Chondrocyte (in vitro differentiated cells): ENCODE results near the gene MAOB. TPM values are rescaled to one million over a fixed set of nuclear protein-coding genes. Genes with fewer than 3 reads are reported as not detected.
"Not testable (repeated sequence)": the region's sequence is repeated elsewhere in the genome, so short reads cannot be mapped to it uniquely, and the experiment has no call there.

Source experiments
- DNase-seq: peaks from one replicate; pipeline ENCODE4 v3.0.0; 2021; ENCODE audit warnings: mixed read lengths, low spot score
- H3K27ac Mint-ChIP-seq: one replicate; pipeline ENCODE4 v1.8.0; 2021; ENCODE audit warnings: mild to moderate bottlenecking, moderate library complexity, mixed read lengths; ENCODE audit not compliant: unreplicated experiment
- H3K27me3 Mint-ChIP-seq: 2 replicates; pipeline ENCODE4 v1.8.0; 2021; ENCODE audit warnings: low read depth, mixed read lengths
- H3K36me3 Mint-ChIP-seq: 2 replicates; pipeline ENCODE4 v1.8.0; 2021; ENCODE audit warnings: low read depth, mixed read lengths
- H3K4me1 Mint-ChIP-seq: 2 replicates; pipeline ENCODE4 v1.8.0; 2021; ENCODE audit warnings: low read depth, mild to moderate bottlenecking, mixed read lengths
- H3K4me3 Mint-ChIP-seq: one replicate; pipeline ENCODE4 v1.8.0; 2021; ENCODE audit warnings: mild to moderate bottlenecking, moderate library complexity, mixed read lengths; ENCODE audit not compliant: unreplicated experiment
- H3K9me3 Mint-ChIP-seq: 2 replicates; pipeline ENCODE4 v1.8.0; 2021; ENCODE audit warnings: low read depth, mixed read lengths
- total RNA-seq: library from RNA; stranded (reverse); gene quantifications from 3 replicates; pipeline ENCODE4 v1.2.1, GENCODE V29; 2021
- TF ChIP-seq, protein P1 (sequence below): fragments of 200-600 bp; sonication (generic); IDR thresholded peaks from 2 replicates; pipeline ENCODE4 v1.5.0; 2021; ENCODE audit warnings: antibody characterized with exemption, mild to moderate bottlenecking, moderate library complexity

Gene MAOB
- total RNA-seq, 1 donor from 2014 or later: 3.2 TPM

DNA sequence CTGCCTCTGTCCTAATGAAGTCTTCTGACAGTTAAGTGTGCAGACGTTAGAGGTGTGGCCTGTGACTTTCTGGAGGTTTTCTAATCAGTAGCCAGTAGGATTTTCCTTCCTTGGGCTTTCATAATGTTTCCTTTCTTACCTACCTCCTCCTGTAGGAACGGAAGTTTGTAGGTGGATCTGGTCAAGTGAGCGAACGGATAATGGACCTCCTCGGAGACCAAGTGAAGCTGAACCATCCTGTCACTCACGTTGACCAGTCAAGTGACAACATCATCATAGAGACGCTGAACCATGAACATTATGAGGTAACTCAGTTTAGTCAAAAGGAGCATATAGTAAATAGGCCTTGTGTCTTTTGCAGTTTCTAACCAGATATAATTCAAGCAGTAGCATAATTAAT is 151.2 kb downstream of the MAOB start:
- H3K4me3 Mint-ChIP-seq: no peak overlapping the region
- H3K9me3 Mint-ChIP-seq: peaks cover 6% of the 10 kb centered on the region
- H3K36me3 Mint-ChIP-seq: no peaks in the 10 kb centered on the region
- H3K4me1 Mint-ChIP-seq: peaks cover 7% of the 10 kb centered on the region
- no peak for DNase-seq
- no peak overlapping the region for H3K27ac Mint-ChIP-seq
- H3K27me3 Mint-ChIP-seq: no peaks in the 10 kb centered on the region
- TF ChIP-seq, protein P1, sequence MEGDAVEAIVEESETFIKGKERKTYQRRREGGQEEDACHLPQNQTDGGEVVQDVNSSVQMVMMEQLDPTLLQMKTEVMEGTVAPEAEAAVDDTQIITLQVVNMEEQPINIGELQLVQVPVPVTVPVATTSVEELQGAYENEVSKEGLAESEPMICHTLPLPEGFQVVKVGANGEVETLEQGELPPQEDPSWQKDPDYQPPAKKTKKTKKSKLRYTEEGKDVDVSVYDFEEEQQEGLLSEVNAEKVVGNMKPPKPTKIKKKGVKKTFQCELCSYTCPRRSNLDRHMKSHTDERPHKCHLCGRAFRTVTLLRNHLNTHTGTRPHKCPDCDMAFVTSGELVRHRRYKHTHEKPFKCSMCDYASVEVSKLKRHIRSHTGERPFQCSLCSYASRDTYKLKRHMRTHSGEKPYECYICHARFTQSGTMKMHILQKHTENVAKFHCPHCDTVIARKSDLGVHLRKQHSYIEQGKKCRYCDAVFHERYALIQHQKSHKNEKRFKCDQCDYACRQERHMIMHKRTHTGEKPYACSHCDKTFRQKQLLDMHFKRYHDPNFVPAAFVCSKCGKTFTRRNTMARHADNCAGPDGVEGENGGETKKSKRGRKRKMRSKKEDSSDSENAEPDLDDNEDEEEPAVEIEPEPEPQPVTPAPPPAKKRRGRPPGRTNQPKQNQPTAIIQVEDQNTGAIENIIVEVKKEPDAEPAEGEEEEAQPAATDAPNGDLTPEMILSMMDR: no peak

- Mint-ChIP-seq H3K4me1 (peaks cover 7% of the 10 kb centered on the region), H3K27me3 (no peaks in the 10 kb centered on the region), H3K27ac (no peak overlapping the region), H3K4me3 (no peak overlapping the region), H3K9me3 (peaks cover 10% of the 10 kb centered on the region), H3K36me3 (no peaks in the 10 kb centered on the region)
- DNase-seq: no peak
- TF ChIP-seq, protein P1: no peak
Measured at GRCh38 chrX:43728966-43729365, 153.3 kb downstream of the MAOB start.

DNA sequence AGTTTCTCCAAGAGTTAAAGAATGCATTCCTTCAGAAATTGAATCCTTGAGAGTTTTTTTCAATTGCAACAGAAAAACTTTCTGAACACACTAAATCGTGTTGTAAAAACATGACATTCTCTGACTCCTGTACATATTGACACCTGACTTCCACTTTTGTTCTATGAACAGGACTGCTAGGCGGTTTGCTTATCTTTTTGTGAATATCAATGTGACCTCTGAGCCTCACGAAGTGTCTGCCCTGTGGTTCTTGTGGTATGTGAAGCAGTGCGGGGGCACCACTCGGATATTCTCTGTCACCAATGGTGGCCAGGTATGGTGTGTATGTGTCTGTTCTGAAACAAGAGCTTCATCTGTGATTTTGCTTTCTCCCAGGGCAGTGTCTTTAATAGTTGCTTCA is 154.2 kb downstream of the MAOB start:
- Mint-ChIP-seq H3K4me3 (no peak overlapping the region), H3K27me3 (no peaks in the 10 kb centered on the region), H3K9me3 (peaks cover 11% of the 10 kb centered on the region), H3K36me3 (no peaks in the 10 kb centered on the region), H3K27ac (no peak overlapping the region), H3K4me1 (peaks cover 7% of the 10 kb centered on the region)
- no peak for DNase-seq
- TF ChIP-seq, protein P1: no peak

DNA sequence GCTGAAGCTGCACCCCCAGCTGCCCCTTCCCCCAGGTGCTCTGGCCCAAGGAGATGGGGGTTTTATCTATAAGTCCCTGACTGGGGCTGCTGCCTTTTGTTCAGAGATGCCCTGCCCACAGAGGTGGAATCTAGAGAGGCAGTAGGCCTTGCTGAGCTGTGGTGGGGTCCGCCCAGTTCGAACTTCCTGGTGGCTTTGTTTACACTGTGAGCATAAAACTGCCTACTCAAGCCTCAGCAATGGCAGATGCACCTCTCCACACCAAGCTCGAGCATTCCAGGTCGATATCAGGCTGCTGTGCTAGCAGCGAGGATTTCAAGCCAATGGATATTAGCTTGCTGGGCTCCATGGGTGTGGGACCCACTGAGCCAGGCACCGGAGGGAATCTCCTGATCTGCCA is 155.0 kb downstream of the MAOB start:
- H3K27me3 Mint-ChIP-seq, DNase-seq, H3K36me3 Mint-ChIP-seq, H3K4me3 Mint-ChIP-seq, H3K27ac Mint-ChIP-seq, H3K4me1 Mint-ChIP-seq: not testable (repeated sequence)
- peaks cover 12% of the 10 kb centered on the region for H3K9me3 Mint-ChIP-seq

DNA sequence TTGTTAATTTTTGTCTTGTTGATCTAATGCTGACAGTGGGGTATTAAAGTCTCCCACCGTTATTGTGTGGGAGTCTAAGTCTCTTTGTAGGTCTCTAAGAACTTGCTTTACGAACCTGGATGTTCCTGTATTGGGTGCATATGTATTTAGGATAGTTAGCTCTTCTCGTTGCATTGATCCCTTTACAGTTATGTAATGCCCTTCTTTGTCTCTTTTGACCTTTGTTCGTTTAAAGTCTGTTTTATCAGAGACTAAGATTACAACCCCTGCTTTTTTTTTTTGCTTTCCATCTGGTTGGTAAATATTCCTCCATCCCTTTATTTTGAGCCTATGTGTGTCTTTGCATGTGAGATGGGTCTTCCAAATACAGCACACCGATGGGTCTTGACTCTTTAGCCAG is 157.0 kb downstream of the MAOB start:
- not testable (repeated sequence) for DNase-seq, H3K4me3 Mint-ChIP-seq, H3K36me3 Mint-ChIP-seq, H3K27ac Mint-ChIP-seq, H3K27me3 Mint-ChIP-seq, H3K4me1 Mint-ChIP-seq
- H3K9me3 Mint-ChIP-seq: peaks cover 11% of the 10 kb centered on the region

DNA sequence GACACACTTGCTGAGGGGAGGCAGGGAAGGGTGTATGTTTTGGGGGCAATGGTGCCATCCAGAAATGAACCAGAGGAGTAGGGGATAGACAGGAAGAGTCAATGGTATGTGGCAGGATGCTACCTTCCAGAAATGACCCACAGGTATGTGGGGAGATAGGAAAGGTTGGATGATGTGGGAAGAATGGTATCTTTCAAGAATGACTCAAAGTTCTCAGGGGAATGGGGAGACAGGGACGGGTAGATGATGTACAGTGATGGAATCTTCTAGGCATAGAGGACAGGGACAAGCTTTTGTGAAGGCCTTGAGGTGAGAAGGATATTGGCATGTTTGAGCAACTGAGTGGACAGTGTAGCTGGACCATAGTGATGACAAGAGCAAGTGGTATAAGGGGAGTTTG is 161.3 kb downstream of the MAOB start:
- no peak overlapping the region for H3K4me3 Mint-ChIP-seq
- no peak for DNase-seq
- TF ChIP-seq, protein P1: no peak
- peaks cover 2% of the 10 kb centered on the region for H3K36me3 Mint-ChIP-seq
- H3K27ac Mint-ChIP-seq: no peak overlapping the region
- H3K9me3 Mint-ChIP-seq: peaks cover 11% of the 10 kb centered on the region
- no peaks in the 10 kb centered on the region for H3K4me1 Mint-ChIP-seq
- no peaks in the 10 kb centered on the region for H3K27me3 Mint-ChIP-seq
